Measurements from ENCODE around the gene BAZ2B. TPM values are rescaled to one million over a fixed set of nuclear protein-coding genes. Genes with fewer than 3 reads are reported as not detected.

BAZ2B gene
- polyA plus RNA-seq, 4 donors = 55.6 to 82.5 (median 67.0) TPM

GRCh38 chr2:159615367-159616285 lies 722 bp downstream of the BAZ2B start:
- peak; percentile 88 to 93 (median 90) for DNase-seq (ENCODE audit: low read depth in 4 of 4, low spot score in 3 of 4)

DNA sequence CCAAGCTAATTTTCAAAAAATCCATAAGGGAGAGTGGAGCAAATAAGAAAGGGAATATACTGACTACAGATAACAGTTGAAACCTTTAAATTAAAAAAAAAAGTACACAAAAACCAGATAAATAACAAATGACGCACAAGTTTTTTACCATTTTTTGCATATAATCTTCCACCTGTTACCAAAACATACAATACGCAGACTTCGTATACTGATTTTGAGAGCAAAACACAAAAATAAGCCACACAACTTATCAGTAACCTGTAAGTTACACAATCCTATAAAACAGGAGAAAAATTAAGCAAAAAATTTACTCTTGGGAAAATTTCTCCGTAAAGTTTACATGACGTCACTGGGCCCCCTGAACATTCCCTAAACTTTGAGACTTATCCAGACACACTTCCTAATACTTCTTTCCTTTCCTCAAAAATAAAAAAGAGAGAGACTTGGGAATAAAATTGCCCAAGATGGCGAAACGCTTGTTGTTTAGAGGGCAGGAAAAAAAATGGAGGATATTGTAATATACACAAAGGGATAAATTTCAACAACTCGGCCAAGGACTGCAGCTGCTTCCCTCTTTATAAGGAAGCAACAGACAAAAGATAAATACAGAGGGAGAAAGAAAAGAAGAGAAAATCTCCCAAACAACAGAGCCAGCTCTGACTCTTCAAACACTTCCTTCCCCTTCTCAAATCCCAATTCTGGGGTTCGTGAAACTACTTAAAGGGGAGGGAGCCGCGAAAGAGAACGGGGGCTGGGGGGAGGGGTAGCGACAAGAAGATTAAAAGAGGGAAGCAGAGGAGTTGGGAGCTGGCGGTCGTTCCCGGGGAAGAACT lies 1.6 kb downstream of the BAZ2B start:
- DNase-seq (ENCODE audit: low read depth in 4 of 4, low spot score in 3 of 4) = peak in 2 of 4 donors; percentile 67 to 70

DNA sequence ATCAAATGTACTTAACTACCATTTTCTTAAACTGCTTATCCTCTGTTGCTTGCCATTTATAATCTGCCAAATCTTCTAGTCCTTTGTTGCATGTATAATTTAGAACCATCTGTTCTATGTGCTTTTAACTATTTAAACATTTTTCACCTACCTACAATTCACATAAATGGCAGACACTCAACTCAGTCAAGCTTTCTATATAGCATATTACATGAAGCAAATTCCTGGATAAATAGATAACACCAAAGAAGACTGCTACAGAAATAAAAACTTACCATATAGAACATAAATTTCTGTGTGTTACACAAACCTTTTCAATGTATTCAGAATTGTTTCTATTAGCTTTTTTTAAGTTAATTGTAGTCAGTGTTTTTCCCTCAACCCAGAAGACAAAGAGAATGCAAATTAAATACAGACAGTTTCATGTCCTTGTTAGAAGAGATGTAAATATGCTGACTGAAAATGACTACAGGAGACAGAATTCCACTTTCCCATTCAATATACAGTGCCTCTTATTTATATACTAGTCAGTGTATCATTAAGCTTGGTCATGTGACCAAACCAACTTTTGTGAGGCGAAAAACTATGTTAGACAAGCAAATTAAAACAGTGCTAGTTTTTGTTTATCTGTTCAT lies 2.6 kb downstream of the BAZ2B start:
- DNase-seq (ENCODE audit: low read depth in 4 of 4, low spot score in 3 of 4) = peak in 1 of 4 donors; percentile 33

DNA sequence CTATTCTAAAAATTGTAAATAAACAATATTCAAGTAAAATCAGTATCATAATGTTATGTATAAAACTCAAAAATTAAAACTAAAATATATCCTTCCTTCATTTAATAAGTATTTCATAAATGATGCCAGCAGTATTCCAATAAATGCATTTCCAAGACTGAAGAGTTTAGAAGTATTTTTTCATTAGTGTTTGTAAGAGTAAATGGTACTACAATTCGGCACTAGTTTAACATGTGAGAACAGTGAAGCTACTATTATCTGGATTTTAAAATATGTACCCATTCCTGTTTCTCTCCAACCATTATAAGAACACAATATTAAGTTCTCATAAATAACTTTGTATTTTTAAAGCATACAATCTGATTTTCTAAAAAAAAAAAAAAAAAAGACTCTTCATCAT lies 3.3 kb downstream of the BAZ2B start:
- no peak for DNase-seq (ENCODE audit: low read depth in 4 of 4, low spot score in 3 of 4)

DNA sequence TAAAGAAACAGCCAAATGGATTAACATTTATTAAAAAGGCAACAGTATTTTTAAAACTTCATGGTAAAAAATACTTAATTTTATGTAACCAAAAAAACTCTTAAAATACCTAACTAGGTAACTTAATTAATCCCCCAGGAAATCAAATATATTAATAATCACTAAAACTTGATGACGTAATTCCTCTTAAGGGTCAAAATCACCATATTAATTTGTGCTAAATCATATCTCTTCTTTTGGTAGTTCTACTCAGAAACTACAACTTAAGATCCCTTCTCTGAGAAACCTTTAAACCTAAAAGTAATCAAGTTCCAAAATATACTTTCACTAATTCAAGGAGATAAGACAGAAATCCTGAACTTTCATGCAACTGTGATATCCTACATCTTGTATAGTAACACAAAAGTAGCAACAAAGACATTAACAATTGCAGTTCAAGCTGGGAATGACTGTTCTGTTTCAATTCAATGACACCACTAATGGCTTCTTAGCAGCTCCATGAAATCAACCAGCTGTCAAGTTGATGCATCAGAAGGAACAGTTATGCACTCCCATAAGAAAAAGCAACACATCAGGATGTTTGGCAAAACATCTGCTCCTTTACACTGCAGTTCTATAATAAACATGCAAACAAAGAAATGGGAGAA lies 4.0 kb downstream of the BAZ2B start:
- peak in 1 of 4 donors; percentile 58 for DNase-seq (ENCODE audit: low read depth in 4 of 4, low spot score in 3 of 4)

DNA sequence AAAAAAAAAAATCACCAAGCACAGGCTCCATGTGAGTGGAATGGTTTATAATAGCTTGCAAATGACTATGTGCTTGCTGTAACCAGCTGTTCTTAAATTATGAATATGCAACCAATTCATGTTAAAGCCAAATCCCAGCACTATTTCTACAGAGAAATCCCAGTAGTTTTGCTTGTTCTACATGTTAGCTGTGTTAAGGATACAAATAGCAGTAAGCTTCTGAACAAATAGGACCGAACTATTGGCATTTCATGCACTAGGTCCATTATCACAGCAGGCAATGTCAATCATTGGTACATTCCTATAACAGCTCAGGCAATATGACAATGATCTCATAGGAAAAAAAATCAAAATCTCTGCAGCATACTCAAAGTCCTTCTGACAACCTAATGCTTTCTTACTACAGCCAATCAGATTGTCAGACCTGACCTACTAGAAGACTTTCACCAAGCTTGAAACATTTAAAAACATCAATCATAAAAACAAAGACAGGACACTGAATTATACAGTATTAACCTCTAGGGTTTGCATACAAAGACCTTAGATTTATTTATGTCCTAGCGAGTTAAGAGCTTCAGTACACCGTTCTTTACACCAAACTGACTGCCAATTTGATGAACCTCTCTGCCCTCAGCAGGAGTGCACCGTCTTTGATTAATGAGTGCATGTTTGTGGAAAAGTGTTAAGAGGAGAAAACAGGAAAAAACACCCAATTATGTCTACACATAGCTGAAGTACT lies 6.4 kb downstream of the BAZ2B start:
- no peak for DNase-seq (ENCODE audit: low read depth in 4 of 4, low spot score in 3 of 4)

DNA sequence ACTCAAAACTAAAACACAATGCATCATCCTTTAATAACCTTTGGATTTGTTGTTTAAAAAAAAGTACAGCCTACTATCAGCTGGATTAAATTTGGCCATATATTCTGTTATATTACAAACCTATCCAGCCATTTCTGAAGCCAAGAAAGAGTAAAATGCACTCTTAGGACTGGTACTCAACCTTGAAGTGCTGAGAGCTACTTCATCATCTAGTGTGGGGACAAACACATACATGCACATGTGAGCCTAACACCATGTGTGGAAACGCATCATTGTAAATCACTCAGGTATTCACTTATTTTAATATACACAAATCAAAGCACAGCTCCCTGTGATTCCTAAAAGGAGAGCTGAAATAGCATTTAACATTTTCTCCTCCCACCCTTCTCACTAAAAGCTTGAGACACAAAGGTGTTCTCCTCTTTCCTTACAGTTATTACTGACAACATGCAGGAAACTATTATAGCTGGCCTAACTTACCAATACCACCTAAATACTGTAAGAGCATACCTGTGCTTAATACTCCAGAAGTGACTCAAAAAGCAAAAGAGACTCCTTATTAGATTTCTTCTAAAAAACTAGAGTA lies 7.5 kb downstream of the BAZ2B start:
- DNase-seq (ENCODE audit: low read depth in 4 of 4, low spot score in 3 of 4) = no peak

DNA sequence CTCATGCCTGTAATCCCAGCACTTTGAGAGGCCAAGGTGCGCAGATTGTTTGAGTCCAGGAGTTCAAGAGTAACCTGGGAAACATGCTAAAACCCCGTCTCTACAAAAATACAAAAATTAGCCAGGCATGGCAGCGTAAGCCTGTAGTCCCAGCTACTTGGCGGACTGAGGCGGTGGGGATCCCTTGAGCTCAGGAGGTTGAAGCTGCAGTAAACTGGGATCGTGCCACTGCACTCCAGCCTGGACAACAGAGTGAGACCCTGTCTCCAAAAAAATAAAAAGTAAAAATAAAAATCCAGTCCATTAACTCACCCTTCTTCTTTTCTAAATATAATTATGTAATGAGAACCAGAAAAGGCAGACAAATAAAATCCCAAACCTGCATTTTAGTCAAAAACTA lies 8.2 kb downstream of the BAZ2B start:
- DNase-seq (ENCODE audit: low read depth in 4 of 4, low spot score in 3 of 4) = no peak

GRCh38 chr2:159606287-159606686 lies 10.1 kb downstream of the BAZ2B start:
- DNase-seq (ENCODE audit: low read depth in 4 of 4, low spot score in 3 of 4) = no peak

GRCh38 chr2:159605441-159606178 lies 10.7 kb downstream of the BAZ2B start:
- peak in 1 of 4 donors; percentile 35 for DNase-seq (ENCODE audit: low read depth in 4 of 4, low spot score in 3 of 4)

GRCh38 chr2:159604159-159604558 lies 12.2 kb downstream of the BAZ2B start:
- no peak for DNase-seq (ENCODE audit: low read depth in 4 of 4, low spot score in 3 of 4)

- no peak for DNase-seq (ENCODE audit: low read depth in 4 of 4, low spot score in 3 of 4)
These were observed 15.6 kb downstream of the BAZ2B start for GRCh38 chr2:159600752-159601151.

DNA sequence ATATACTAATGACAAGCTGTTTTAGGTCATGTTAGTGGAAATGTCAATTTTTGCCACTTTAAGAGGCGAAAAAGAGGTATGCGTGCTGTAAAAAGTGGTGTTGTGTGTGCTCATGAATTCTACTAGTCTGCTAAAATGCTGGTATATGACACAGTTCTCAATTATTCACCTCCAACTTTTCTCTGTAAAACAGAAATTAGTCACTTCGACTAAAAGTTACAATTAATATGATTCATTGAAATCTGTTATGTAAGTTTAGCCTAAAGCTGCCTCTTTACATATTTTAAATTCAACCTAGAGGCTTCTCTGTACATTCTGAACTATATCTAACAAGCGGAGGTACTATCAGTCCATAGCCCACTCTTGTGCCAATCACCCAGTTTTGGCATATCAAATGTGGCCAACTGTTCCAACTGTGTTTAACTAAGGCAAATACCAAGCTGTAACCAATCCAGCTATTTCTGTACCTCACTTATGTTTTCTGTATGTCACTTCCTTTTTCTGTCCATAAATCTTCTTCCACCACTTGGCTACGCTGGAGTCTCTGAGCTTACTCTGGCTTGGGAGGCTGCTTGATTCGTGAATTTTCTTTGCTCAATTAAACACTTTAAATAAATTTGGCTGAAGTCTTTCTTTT lies 20.8 kb downstream of the BAZ2B start:
- DNase-seq (ENCODE audit: low read depth in 4 of 4, low spot score in 3 of 4) = no peak

DNA sequence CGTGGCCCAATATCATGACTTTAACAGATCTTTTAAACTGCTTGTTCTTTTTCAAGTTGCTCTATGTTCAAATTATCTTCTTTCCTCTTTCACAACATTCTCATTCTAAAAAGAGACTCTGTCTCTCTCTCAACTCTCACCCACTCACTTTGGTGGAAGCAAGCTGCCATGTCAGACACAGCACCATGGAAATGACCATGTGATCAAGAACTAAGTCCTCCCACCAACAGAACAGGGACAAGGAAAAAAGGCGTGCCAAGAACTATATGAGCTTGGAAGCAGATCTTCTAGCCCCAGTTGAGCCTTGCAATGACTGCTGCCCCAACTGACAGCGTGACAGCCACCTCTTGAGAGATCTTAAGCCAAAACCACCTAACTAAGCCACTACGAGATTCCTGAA lies 23.9 kb downstream of the BAZ2B start:
- DNase-seq (ENCODE audit: low read depth in 4 of 4, low spot score in 3 of 4) = no peak

- DNase-seq (ENCODE audit: low read depth in 4 of 4, low spot score in 3 of 4) = no peak
These were observed 25.1 kb downstream of the BAZ2B start for GRCh38 chr2:159591221-159591620.

- no peak for DNase-seq (ENCODE audit: low read depth in 4 of 4, low spot score in 3 of 4)
These were observed 27.1 kb downstream of the BAZ2B start for GRCh38 chr2:159589286-159589685.

GRCh38 chr2:159586034-159586433 lies 30.3 kb downstream of the BAZ2B start:
- DNase-seq (ENCODE audit: low read depth in 4 of 4, low spot score in 3 of 4) = no peak

DNA sequence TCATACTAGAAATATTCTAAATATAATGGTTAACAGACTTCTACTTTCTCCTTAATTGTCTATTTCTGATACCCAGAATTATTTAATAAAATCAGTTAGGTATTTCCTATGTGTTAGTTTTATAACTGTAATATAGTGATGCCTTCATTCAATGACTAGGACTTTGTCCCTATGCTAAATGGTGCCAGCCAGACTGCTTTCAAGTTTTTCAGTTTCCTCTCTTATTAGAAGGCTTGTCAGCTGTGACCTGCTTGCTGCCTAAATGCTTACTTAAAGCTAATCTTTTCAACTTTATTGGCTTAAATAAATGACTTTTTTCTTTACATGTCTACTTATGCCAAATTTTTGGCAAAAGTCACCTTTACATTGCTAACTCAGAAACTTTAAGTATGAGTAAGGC lies 30.7 kb downstream of the BAZ2B start:
- DNase-seq (ENCODE audit: low read depth in 4 of 4, low spot score in 3 of 4) = no peak

Measured in right renal pelvis (tissue), 4 donors.